Neural progenitor cell (in vitro differentiated cells): ENCODE data around the gene NTM. TPM values are rescaled to one million over a fixed set of nuclear protein-coding genes. Genes with fewer than 3 reads are reported as not detected.

Source experiments
- DNase-seq: peaks from one replicate; pipeline ENCODE4 v3.0.0-alpha.2; 2016; ENCODE audit warnings: low spot score
- H2AFZ ChIP-seq: fragments of 200-600 bp; sonication (generic); replicated peaks from 2 replicates; pipeline ENCODE4 v1.6.1; 2016; ENCODE audit warnings: antibody characterized with exemption
- H3F3A ChIP-seq: fragments of 200-600 bp; sonication (generic); 2 replicates; pipeline ENCODE4 v1.6.1; 2016; ENCODE audit warnings: antibody characterized with exemption, low read depth
- H3K27ac ChIP-seq: fragments of 200-600 bp; sonication (generic); 2 replicates; pipeline ENCODE4 v1.5.1; 2016; ENCODE audit warnings: mild to moderate bottlenecking
- H3K27me3 ChIP-seq: fragments of 200-600 bp; sonication (generic); 2 replicates; pipeline ENCODE4 v1.6.1; 2016; ENCODE audit warnings: mild to moderate bottlenecking, moderate library complexity
- H3K36me3 ChIP-seq: fragments of 200-600 bp; sonication (generic); 2 replicates; pipeline ENCODE4 v1.5.1; 2016
- H3K4me1 ChIP-seq: fragments of 200-600 bp; sonication (generic); 2 replicates; pipeline ENCODE4 v1.6.1; 2016; ENCODE audit warnings: mixed run types
- H3K4me2 ChIP-seq: fragments of 200-600 bp; sonication (generic); 2 replicates; pipeline ENCODE4 v1.6.1; 2016
- H3K4me3 ChIP-seq: fragments of 200-600 bp; sonication (generic); 2 replicates; pipeline ENCODE4 v1.5.1; 2016
- H3K79me2 ChIP-seq: fragments of 200-600 bp; sonication (generic); 2 replicates; pipeline ENCODE4 v1.6.1; 2016; ENCODE audit warnings: low read depth
- H3K9ac ChIP-seq: fragments of 200-600 bp; sonication (generic); 2 replicates; pipeline ENCODE4 v1.6.1; 2016
- H3K9me3 ChIP-seq: fragments of 200-600 bp; sonication (generic); 2 replicates; pipeline ENCODE4 v1.5.1; 2016; ENCODE audit warnings: low read depth
- H4K20me1 ChIP-seq: fragments of 200-600 bp; sonication (generic); 2 replicates; pipeline ENCODE4 v1.6.1; 2016; ENCODE audit warnings: low read depth
- H3K27ac Mint-ChIP-seq: 3 replicates; pipeline ENCODE4 v1.8.0; 2021; ENCODE audit warnings: mixed read lengths
- H3K27me3 Mint-ChIP-seq: 2 replicates; pipeline ENCODE4 v1.8.0; 2022; ENCODE audit warnings: low read depth, mild to moderate bottlenecking, inconsistent platforms, moderate library complexity, mixed read lengths; ENCODE audit not compliant: insufficient read depth
- H3K36me3 Mint-ChIP-seq: 3 replicates; pipeline ENCODE4 v1.8.0; 2021; ENCODE audit warnings: mixed read lengths
- H3K4me1 Mint-ChIP-seq: 3 replicates; pipeline ENCODE4 v1.8.0; 2021; ENCODE audit warnings: mixed read lengths
- H3K4me3 Mint-ChIP-seq: 3 replicates; pipeline ENCODE4 v1.8.0; 2021; ENCODE audit warnings: mild to moderate bottlenecking, moderate library complexity, mixed read lengths
- H3K9me3 Mint-ChIP-seq: 3 replicates; pipeline ENCODE4 v1.8.0; 2020; ENCODE audit warnings: mixed read lengths
- CTCF ChIP-seq: fragments of 200-600 bp; sonication (generic); IDR thresholded peaks from 2 replicates; pipeline ENCODE4 v1.5.1; 2017; ENCODE audit warnings: antibody characterized with exemption, mild to moderate bottlenecking
- EZH2 ChIP-seq: fragments of 200-600 bp; sonication (generic); IDR thresholded peaks from 2 replicates; pipeline ENCODE4 v1.6.1; 2017; ENCODE audit warnings: antibody characterized with exemption, mild to moderate bottlenecking, moderate library complexity
- EZH2phosphoT487 ChIP-seq: fragments of 200-600 bp; sonication (generic); IDR thresholded peaks from 2 replicates; pipeline ENCODE4 v1.6.1; 2017; ENCODE audit warnings: antibody characterized with exemption
- total RNA-seq: library from RNA; depleted of rRNA; stranded (reverse); fragments of >200 nt; gene quantifications from 2 replicates; pipeline ENCODE4 v1.2.3, GENCODE V29; 2015; ENCODE audit warnings: low replicate concordance

The NTM gene
- total RNA-seq, 1 donor from 2014 or later = 4.3 TPM

- Histone ChIP-seq H2AFZ (no peak overlapping the region), H4K20me1 (no peaks in the 10 kb centered on the region), H3K36me3 (no peaks in the 10 kb centered on the region), H3K4me2 (no peak overlapping the region), H3K9ac (no peak overlapping the region), H3K9me3 (no peaks in the 10 kb centered on the region), H3K4me3 (no peak overlapping the region), H3K79me2 (no peaks in the 10 kb centered on the region), H3K27me3 (no peaks in the 10 kb centered on the region), H3K4me1 (peaks cover 38% of the 10 kb centered on the region), H3F3A (no peaks in the 10 kb centered on the region), H3K27ac (no peak overlapping the region)
- Mint-ChIP-seq H3K27ac (no peak overlapping the region), H3K9me3 (no peaks in the 10 kb centered on the region), H3K4me3 (no peak overlapping the region), H3K4me1 (peaks cover 47% of the 10 kb centered on the region), H3K27me3 (peaks cover 14% of the 10 kb centered on the region), H3K36me3 (no peaks in the 10 kb centered on the region)
- TF ChIP-seq CTCF (no peak), EZH2phosphoT487 (no peak), EZH2 (no peak)
- no peak for DNase-seq
Measured at GRCh38 chr11:131664293-131664692, 293.9 kb downstream of the NTM start.

DNA sequence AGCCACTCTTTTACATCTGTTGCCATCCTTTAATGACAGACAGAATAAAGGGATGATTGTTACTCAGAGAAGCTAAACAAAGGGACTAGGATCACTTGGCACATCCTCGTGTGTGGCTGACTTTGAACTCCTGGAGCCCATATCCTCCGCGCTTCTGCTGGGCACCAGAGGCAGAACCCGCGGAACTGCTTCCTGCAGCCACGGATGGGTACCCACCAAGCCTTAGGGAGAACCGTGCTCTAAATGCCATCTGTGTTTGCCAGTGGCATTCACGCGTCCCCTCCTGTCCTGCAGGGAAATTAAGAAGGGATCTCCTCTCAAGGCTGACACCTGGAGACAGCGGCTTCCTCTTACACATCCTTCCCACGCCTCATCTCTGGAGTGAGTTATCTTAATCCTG lies 294.4 kb downstream of the NTM start:
- peaks cover 46% of the 10 kb centered on the region for H3K4me1 Mint-ChIP-seq
- H3K27ac Mint-ChIP-seq = no peak overlapping the region
- no peak overlapping the region for H3K4me2 ChIP-seq
- H3F3A ChIP-seq = no peaks in the 10 kb centered on the region
- TF ChIP-seq CTCF (no peak), EZH2phosphoT487 (no peak), EZH2 (no peak)
- H3K79me2 ChIP-seq = no peaks in the 10 kb centered on the region
- no peaks in the 10 kb centered on the region for H3K36me3 ChIP-seq
- H3K27me3 Mint-ChIP-seq = peaks cover 16% of the 10 kb centered on the region
- H4K20me1 ChIP-seq = no peaks in the 10 kb centered on the region
- no peaks in the 10 kb centered on the region for H3K36me3 Mint-ChIP-seq
- peaks cover 44% of the 10 kb centered on the region for H3K4me1 ChIP-seq
- H3K9ac ChIP-seq = no peak overlapping the region
- H3K27ac ChIP-seq = no peak overlapping the region
- no peaks in the 10 kb centered on the region for H3K9me3 ChIP-seq
- no peaks in the 10 kb centered on the region for H3K27me3 ChIP-seq
- H3K4me3 Mint-ChIP-seq = no peak overlapping the region
- no peak for DNase-seq
- no peaks in the 10 kb centered on the region for H3K9me3 Mint-ChIP-seq
- no peak overlapping the region for H2AFZ ChIP-seq
- no peak overlapping the region for H3K4me3 ChIP-seq

DNA sequence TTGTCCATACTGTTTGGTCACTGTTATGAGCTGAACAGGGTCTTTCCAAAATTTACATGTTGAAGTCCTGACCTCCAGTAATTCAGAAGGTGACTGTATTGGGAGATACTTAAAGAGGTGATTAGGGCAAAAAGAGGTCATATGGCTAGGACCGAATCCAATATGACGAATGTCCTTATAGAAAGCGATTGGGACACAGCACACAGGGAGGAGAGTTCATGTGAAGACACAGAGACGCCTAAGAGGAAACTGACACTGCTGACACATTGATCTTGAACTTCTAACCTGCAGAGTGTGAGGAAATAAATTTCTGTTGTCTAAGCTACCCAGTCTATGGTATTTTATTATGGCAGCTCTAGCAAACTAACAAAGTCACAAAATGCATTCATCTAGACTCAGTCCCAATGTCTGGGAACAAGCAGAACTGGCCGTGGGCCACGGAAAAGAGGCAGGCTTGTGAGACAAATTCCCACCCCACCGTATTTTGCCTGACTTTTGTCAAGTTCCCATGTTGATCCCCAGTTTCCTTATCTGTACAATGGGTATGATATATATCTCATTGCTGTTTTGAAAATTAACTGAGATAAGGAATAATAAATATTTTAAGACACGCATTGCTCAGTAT lies 295.0 kb downstream of the NTM start:
- TF ChIP-seq CTCF (no peak), EZH2 (no peak), EZH2phosphoT487 (no peak)
- no peaks in the 10 kb centered on the region for H3K36me3 Mint-ChIP-seq
- no peak for DNase-seq
- Histone ChIP-seq H3K27ac (no peak overlapping the region), H2AFZ (no peak overlapping the region), H3K79me2 (no peaks in the 10 kb centered on the region), H4K20me1 (no peaks in the 10 kb centered on the region), H3K36me3 (no peaks in the 10 kb centered on the region), H3F3A (no peaks in the 10 kb centered on the region), H3K4me2 (no peak overlapping the region), H3K4me3 (no peak overlapping the region), H3K9ac (no peak overlapping the region), H3K4me1 (peaks cover 39% of the 10 kb centered on the region), H3K9me3 (no peaks in the 10 kb centered on the region), H3K27me3 (no peaks in the 10 kb centered on the region)
- H3K4me1 Mint-ChIP-seq = peaks cover 40% of the 10 kb centered on the region
- H3K4me3 Mint-ChIP-seq = no peak overlapping the region
- peaks cover 11% of the 10 kb centered on the region for H3K27me3 Mint-ChIP-seq
- no peaks in the 10 kb centered on the region for H3K9me3 Mint-ChIP-seq
- no peak overlapping the region for H3K27ac Mint-ChIP-seq
